Uterus (tissue), 2 donors: ENCODE data around the gene ABCC4.

Source experiments
- POLR2A ChIP-seq, 2 donors: fragments of 450-650 bp; IDR thresholded peaks; one replicate each; pipeline ENCODE4 v1.6.1; 2016; ENCODE audit warnings: antibody characterized with exemption in 2 of 2, mild to moderate bottlenecking in 1 of 2, moderate library complexity in 1 of 2
- TF ChIP-seq, protein P1 (sequence below), 4 experiments: fragments of 200-600 bp in 2 of 4; fragments of 450-650 bp in 2 of 4; sonication (generic) in 2 of 4; IDR thresholded peaks; one replicate each; pipeline ENCODE4 v1.5.1; 2016 to 2019; ENCODE audit warnings: antibody characterized with exemption in 4 of 4, mild to moderate bottlenecking in 2 of 4, moderate library complexity in 1 of 4

DNA sequence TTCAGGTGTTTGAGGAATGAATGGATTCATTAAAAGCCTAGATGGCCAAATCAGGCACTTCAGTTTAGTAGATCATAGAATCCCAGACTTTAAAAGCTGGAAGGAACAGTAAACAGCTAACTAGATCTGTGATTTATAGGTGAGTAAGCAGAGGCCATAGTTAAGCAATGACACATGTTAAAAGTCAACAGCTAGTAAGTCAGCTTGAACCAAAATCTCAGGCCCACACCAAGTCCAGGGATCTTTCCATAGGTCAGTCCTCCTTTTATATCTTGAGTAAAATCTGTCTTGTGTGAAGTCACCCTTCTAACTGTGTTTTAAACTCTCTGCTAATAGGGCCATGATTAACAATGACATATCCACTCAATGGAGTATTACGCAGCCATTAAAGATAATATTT is 313.4 kb downstream of the ABCC4 start:
- TF ChIP-seq, protein P1, sequence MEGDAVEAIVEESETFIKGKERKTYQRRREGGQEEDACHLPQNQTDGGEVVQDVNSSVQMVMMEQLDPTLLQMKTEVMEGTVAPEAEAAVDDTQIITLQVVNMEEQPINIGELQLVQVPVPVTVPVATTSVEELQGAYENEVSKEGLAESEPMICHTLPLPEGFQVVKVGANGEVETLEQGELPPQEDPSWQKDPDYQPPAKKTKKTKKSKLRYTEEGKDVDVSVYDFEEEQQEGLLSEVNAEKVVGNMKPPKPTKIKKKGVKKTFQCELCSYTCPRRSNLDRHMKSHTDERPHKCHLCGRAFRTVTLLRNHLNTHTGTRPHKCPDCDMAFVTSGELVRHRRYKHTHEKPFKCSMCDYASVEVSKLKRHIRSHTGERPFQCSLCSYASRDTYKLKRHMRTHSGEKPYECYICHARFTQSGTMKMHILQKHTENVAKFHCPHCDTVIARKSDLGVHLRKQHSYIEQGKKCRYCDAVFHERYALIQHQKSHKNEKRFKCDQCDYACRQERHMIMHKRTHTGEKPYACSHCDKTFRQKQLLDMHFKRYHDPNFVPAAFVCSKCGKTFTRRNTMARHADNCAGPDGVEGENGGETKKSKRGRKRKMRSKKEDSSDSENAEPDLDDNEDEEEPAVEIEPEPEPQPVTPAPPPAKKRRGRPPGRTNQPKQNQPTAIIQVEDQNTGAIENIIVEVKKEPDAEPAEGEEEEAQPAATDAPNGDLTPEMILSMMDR (IDR thresholded peaks at IDR 0.05): no peak
- no peak for TF ChIP-seq POLR2A (IDR thresholded peaks at IDR 0.05)
